Non-pigmented ciliary epithelial cell (primary cell): ENCODE results near the gene DEFB115.
"Not testable (repeated sequence)": the region's sequence is repeated elsewhere in the genome, so short reads cannot be mapped to it uniquely, and the experiment has no call there.

ENCODE experiments used
- DNase-seq: peaks from one replicate; pipeline ENCODE4 v3.0.0-alpha.2; 2010; ENCODE audit warnings: low read depth

The DEFB115 gene, protein sequence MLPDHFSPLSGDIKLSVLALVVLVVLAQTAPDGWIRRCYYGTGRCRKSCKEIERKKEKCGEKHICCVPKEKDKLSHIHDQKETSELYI

DNA sequence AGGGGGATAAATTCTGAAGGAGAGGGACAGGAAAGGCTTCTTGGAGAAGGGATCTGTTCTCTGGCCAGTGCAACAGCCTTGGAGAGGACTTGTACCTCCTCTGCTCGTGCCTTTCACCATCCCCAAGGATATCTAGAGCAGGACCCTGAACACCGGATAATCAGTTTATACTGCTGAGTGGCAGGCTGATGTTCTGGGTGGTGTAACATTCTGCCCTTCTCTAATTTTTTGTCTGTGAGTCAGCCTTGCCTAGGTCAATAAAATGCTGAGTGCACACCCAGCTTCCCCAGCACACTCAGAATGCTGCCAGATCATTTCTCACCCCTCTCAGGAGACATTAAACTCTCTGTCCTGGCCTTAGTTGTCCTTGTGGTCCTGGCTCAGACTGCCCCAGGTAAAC lies at the start of gene DEFB115:
Gene DEFB115 (plus strand): TSS at position 301 of the 400 bp plus-strand sequence. CDS start 0 bp downstream, at position 301.
- no peak for DNase-seq

DNA sequence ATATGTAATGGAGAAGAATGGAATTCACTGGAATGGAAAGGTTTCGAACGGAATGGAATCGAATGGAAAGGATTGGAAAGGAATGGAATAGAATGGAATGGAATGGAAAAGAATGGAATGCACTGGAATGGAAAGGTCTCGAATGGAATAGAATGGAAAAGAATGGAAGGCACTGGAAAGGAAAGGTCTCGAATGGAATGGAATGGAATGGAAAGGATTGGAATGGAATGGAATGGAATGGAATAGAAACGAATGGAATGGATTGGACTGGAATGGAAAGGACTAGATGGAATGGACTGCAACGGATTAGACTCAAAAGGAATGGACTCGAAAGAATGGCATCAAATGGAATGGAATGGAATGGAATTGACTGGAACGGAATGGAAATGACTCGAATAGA lies 20.5 kb upstream of the DEFB115 start:
- DNase-seq, result no peak

DNA sequence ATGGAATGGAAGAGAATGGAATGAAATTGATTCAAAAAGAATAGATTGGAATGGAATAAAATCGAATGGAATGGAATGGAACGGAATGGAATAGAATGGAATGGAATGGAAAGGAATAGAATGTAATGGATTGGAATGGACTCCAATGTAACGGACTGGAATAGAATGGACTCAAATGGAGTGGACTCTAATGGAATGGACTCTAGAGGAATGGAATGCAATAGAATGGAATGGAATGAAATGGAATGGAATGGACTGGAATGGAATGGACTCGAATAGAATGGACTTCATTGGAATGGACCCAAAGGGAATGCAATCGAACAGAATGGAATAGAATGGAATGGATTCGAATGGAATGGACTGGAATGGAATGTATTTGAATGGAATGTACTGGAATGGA lies 19.7 kb upstream of the DEFB115 start:
- DNase-seq, result no peak

DNA sequence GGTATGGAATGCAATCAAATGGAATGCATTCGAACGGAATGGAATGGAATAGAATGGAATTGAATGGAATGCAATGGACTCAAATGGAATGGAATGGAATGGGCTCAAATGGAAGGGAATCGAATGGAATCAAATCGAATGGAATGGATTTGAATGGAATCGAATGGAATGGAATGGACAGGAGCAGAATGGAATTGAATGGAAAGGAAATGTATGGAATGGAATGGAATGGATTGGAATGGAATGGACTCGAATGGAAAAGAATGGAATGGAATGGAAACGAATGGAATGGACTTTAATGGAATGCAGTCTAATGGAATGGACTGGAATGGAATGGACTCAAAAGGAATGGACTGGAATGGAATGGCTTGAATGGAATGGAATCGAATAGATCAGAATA lies 18.3 kb upstream of the DEFB115 start:
- no peak for DNase-seq

DNA sequence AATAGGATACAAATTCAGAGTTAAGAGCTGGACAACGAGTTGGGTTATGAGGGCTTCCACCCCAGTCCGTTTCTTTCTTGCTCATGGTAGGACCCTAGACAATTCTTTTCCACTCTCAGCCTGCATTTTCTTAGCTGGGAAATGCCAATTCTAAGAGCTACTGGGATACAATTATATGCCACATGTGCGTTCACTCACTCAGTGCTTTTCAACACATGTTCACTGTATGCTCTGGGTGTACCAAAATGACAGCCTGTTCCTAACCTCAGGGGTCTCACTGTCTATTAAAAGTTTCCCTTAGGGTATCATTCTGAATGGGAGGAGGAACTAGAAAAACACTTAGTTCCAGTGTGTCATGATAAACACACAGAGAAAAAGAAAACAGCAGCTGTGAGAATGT lies 505 bp upstream of the DEFB115 start:
- DNase-seq, result no peak

DNA sequence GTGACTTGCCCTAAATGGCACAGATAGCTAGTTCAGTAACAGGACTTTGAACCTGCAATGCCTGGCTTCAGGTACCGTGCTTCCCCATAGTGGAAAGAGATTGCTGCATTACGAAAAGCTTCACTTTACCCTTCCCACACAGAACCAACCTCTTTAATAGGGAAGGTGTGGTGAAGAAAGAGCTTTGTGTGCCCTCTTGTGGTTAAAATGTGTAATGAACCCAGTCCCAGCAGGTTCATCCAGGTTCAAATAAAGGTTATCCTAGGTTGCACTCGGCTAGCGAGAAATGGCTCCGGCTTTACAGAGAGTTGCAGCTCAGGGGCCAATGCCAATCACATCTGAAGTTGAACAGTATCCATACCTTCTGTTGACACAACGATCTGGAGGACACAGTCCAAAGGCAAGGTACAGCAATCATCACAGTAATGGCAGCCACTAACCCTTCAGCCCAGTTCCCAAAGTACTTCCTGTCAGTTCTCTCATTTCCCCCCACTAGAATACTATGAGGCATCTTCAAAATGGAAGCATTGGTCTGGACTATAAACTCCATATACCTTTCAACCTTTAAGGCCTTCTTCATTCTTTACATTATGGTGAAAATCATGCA lies 3.0 kb downstream of the DEFB115 start:
- no peak for DNase-seq

DNA sequence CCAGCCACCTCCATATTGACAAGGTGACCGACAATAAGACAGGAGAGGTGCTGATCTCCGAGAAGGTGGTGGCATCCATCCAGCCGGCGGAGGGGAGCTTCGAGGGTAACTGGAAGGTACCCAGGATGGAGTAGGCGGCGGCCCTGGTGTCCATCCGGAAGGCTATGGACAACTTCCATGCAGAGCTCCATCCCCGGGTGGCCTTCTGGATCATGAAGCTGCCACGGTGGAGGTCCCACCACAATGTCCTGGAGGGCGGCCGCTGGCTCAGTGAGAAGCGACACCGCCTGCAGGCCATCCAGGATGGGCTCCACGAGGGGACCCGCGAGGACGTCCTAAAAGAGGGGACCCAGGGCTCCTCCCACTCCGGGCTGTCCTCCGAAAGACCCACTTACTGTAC lies 17.0 kb downstream of the DEFB115 start:
- no peak for DNase-seq

DNA sequence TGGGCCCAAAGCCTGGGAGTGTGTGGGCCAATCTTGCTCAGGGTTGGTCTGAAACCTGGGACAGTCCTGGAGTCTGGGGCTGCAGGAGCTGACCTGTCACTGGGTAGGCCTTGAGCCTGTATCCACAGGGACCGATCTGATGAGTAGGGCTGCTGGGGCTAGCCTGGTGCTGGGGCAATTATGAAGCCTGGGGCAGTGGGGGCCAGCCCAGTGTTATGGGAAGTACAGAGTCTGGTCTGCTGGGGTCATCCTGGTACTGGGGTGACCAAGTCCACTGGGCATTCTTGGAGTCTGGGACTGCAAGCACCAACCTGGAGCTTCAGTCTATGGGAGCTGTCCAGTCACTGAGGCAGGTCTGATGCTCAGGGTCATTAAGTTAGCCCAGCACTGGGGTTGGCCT lies 20.7 kb downstream of the DEFB115 start:
- no peak for DNase-seq

DNA sequence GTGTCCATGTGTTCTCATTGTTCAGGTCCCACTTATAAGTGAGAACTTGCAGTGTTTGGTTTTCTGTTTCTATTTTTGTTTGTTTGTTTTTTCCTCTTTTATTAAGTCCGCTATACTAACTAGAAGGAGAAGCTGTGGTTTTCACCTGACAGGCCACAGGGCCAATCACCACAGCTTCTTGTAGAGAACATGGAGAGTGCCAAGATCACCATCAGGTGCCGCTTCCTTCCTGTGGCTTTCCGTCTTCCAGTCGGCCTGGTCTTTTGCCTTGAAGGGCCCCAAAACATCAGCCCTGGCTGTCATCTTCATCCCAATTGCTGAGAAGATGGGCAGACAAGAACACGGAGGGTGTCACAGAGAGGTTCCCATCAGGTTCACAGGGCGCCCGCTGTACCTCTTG lies 27.5 kb downstream of the DEFB115 start:
- not testable (repeated sequence) for DNase-seq

DNA sequence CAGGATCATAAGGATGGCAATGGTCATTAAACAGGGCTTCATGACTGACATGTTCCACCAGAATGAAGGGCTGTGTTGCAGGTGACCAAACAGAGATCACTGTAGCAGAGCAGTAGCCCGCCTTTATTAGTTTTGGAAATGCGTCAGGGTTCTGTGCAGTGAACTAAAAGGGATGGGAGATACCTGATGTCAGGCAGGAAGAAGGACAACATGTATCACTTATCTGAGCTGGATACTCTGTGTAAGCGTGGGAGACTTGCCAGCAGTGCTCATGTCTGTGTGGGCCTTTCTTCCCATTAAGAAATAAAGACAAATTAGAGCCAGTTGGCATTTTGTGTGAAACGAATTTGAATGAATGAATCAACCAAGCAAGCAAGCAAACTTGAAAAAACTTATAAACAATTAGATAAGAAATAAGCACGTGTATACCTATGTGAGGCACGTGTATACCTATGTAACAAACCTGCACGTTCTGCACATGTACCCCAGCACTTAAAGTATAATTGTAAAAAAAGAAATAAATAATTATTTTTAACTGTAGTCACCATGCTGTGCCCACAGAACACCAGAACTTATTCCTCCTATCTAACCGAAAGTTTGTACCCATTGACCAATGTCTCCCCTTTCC lies 51.2 kb downstream of the DEFB115 start, which contains the start of gene DEFB116:
Gene DEFB116 (minus strand): TSS at position 51 of the 628 bp plus-strand sequence. CDS start 0 bp downstream, at position 51.
- DNase-seq, result no peak
